Measurements from ENCODE around the gene PFN2.
"Not testable (repeated sequence)": the region's sequence is repeated elsewhere in the genome, so short reads cannot be mapped to it uniquely, and the experiment has no call there.

Gene PFN2

DNA sequence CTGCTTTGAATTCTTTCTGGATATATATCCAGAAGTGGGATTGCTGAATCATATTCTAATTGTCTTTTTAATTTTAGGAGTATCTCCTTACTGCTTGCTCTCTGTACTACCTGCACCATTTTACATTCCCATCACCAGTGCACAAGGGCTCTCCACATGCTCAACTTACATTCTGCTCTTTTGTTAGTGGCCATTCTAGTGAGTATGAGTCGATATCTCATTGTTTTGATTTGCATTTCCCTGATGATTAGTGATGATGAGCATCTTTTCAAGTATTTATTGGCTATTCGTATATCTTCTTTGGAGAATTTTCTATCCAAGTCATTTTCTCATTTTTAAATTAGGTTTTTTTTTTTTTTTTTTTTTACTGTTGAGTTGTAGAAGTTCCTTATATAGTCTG, 29.5 kb downstream of the PFN2 start:
- TF ChIP-seq EZH2phosphoT487 (conservative IDR thresholded peaks at IDR 0.05; ENCODE audit: low read length): no peak
- TF ChIP-seq, protein P1, sequence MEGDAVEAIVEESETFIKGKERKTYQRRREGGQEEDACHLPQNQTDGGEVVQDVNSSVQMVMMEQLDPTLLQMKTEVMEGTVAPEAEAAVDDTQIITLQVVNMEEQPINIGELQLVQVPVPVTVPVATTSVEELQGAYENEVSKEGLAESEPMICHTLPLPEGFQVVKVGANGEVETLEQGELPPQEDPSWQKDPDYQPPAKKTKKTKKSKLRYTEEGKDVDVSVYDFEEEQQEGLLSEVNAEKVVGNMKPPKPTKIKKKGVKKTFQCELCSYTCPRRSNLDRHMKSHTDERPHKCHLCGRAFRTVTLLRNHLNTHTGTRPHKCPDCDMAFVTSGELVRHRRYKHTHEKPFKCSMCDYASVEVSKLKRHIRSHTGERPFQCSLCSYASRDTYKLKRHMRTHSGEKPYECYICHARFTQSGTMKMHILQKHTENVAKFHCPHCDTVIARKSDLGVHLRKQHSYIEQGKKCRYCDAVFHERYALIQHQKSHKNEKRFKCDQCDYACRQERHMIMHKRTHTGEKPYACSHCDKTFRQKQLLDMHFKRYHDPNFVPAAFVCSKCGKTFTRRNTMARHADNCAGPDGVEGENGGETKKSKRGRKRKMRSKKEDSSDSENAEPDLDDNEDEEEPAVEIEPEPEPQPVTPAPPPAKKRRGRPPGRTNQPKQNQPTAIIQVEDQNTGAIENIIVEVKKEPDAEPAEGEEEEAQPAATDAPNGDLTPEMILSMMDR (IDR thresholded peaks at IDR 0.05; ENCODE audit: insufficient read depth, low read length, poor library complexity, severe bottlenecking): no peak
- Histone ChIP-seq H3K9me2 (replicated peaks; ENCODE audit: insufficient read depth, low read length) (no peaks in the 10 kb centered on the region), H4K20me1 (ENCODE audit: low read depth, low read length) (no peaks in the 10 kb centered on the region), H3K27ac (ENCODE audit: low read depth, low read length) (no peak overlapping the region), H3K36me3 (ENCODE audit: low read length) (peaks cover 5% of the 10 kb centered on the region; the same call in 1 of the 2 replicates), H3K27me3 (ENCODE audit: low read length) (no peaks in the 10 kb centered on the region), H3K9ac (ENCODE audit: low read length) (no peak overlapping the region), H3K4me3 (ENCODE audit: insufficient read depth, low read length, poor library complexity, severe bottlenecking) (no peak overlapping the region), H3F3A (ENCODE audit: insufficient read depth) (peaks cover 4% of the 10 kb centered on the region; the same call in 1 of the 2 replicates), H3K79me2 (ENCODE audit: insufficient read depth, low read length) (no peaks in the 10 kb centered on the region), H3K9me3 (ENCODE audit: insufficient read depth, low read length) (no peaks in the 10 kb centered on the region), H2AFZ (ENCODE audit: low read depth, low read length, severe bottlenecking) (no peak overlapping the region), H3K4me2 (ENCODE audit: low read depth, low read length, poor library complexity, severe bottlenecking) (no peak overlapping the region)

- not testable (repeated sequence) for H2AFZ ChIP-seq (ENCODE audit: low read depth, low read length, severe bottlenecking); H3K4me3 ChIP-seq (ENCODE audit: insufficient read depth, low read length, poor library complexity, severe bottlenecking); H3K36me3 ChIP-seq (ENCODE audit: low read length); H3K79me2 ChIP-seq (ENCODE audit: insufficient read depth, low read length); H3K4me2 ChIP-seq (ENCODE audit: low read depth, low read length, poor library complexity, severe bottlenecking); H3K9me2 ChIP-seq (replicated peaks; ENCODE audit: insufficient read depth, low read length); H3K27ac ChIP-seq (ENCODE audit: low read depth, low read length); H4K20me1 ChIP-seq (ENCODE audit: low read depth, low read length); H3K27me3 ChIP-seq (ENCODE audit: low read length); H3F3A ChIP-seq (ENCODE audit: insufficient read depth); H3K9me3 ChIP-seq (ENCODE audit: insufficient read depth, low read length); H3K9ac ChIP-seq (ENCODE audit: low read length)
Observed at GRCh38 chr3:149938392-149939055, 32.2 kb downstream of the PFN2 start.

DNA sequence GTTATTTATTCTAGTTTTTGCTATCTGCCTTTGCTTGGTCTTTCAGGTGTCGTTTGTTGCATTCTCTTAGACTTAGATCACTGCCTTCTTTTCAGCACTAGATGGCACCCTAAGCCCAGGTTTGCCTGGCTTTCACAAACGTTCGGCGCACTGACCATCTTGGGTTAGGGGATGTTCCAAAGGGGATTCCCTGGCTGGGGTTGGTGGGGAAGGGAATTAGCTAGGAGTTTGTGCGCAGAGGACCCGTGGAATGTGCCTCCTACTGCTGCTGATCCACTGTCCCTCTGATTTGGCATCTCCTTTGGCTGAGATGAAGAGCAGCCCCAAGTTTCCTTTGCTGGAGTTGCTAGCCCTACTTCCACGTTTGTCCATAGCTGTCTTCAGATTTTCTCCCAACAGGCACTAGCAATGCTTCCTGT, 33.9 kb downstream of the PFN2 start:
- Histone ChIP-seq H3F3A (ENCODE audit: insufficient read depth) (peaks cover 7% of the 10 kb centered on the region; the same call in 1 of the 2 replicates), H3K27ac (ENCODE audit: low read depth, low read length) (no peak overlapping the region), H3K9me2 (replicated peaks; ENCODE audit: insufficient read depth, low read length) (no peaks in the 10 kb centered on the region), H3K79me2 (ENCODE audit: insufficient read depth, low read length) (peaks cover 6% of the 10 kb centered on the region; the same call in 1 of the 2 replicates), H3K4me2 (ENCODE audit: low read depth, low read length, poor library complexity, severe bottlenecking) (peak overlapping the region; percentile 29), H3K27me3 (ENCODE audit: low read length) (no peaks in the 10 kb centered on the region), H2AFZ (ENCODE audit: low read depth, low read length, severe bottlenecking) (no peak overlapping the region), H4K20me1 (ENCODE audit: low read depth, low read length) (no peaks in the 10 kb centered on the region), H3K36me3 (ENCODE audit: low read length) (no peaks in the 10 kb centered on the region), H3K9me3 (ENCODE audit: insufficient read depth, low read length) (no peaks in the 10 kb centered on the region; the same call in 1 of the 2 replicates), H3K4me3 (ENCODE audit: insufficient read depth, low read length, poor library complexity, severe bottlenecking) (no peak overlapping the region), H3K9ac (ENCODE audit: low read length) (no peak overlapping the region)
- TF ChIP-seq, protein P1 (IDR thresholded peaks at IDR 0.05; ENCODE audit: insufficient read depth, low read length, poor library complexity, severe bottlenecking): peak; percentile 77
- TF ChIP-seq EZH2phosphoT487 (conservative IDR thresholded peaks at IDR 0.05; ENCODE audit: low read length): no peak

DNA sequence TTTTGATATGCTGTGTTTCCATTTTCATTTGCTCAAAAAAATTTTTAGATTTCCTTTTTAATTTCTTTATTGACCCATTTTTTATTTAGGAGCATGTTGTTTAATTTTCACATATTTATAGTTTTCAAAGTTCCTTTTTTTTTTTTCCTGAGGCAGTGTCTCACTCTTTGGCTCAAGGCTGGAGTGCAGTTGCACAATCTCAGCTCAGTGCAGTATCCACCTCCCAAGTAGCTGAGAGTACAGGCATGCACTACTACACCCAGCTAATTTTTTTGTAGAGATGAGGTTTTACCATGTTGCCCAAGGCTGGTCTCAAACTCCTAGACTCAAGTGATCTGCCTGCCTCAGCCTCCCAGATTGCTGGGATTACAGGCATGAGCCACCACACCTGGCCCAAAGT, 36.2 kb downstream of the PFN2 start:
- no peak for TF ChIP-seq EZH2phosphoT487 (conservative IDR thresholded peaks at IDR 0.05; ENCODE audit: low read length)
- TF ChIP-seq, protein P1 (IDR thresholded peaks at IDR 0.05; ENCODE audit: insufficient read depth, low read length, poor library complexity, severe bottlenecking): no peak
- Histone ChIP-seq H4K20me1 (ENCODE audit: low read depth, low read length) (no peaks in the 10 kb centered on the region), H3K27ac (ENCODE audit: low read depth, low read length) (no peak overlapping the region), H3K4me3 (ENCODE audit: insufficient read depth, low read length, poor library complexity, severe bottlenecking) (no peak overlapping the region), H3K36me3 (ENCODE audit: low read length) (peaks cover 4% of the 10 kb centered on the region; the same call in 1 of the 2 replicates), H2AFZ (ENCODE audit: low read depth, low read length, severe bottlenecking) (no peak overlapping the region), H3F3A (ENCODE audit: insufficient read depth) (peaks cover 3% of the 10 kb centered on the region; the same call in 1 of the 2 replicates), H3K9ac (ENCODE audit: low read length) (no peak overlapping the region), H3K4me2 (ENCODE audit: low read depth, low read length, poor library complexity, severe bottlenecking) (no peak overlapping the region), H3K9me2 (replicated peaks; ENCODE audit: insufficient read depth, low read length) (no peaks in the 10 kb centered on the region), H3K9me3 (ENCODE audit: insufficient read depth, low read length) (no peaks in the 10 kb centered on the region; the same call in 1 of the 2 replicates), H3K79me2 (ENCODE audit: insufficient read depth, low read length) (peaks cover 6% of the 10 kb centered on the region; the same call in 1 of the 2 replicates), H3K27me3 (ENCODE audit: low read length) (no peaks in the 10 kb centered on the region)

Data from SU-DHL-6 (cell line).